Memory B cell (primary cell): ENCODE data around the gene NAPSA.

Experiments
- ATAC-seq: fragments of 150-1000 bp; cut with Tn5 transposase; 2 replicates; pipeline ENCODE4 v1.10.0; 2021; ENCODE audit warnings: low read depth, mild to moderate bottlenecking, moderate library complexity
- DNase-seq, 2 donors: peaks; one replicate each; pipeline ENCODE4 v3.0.0; 2022; ENCODE audit warnings: low spot score in 2 of 2
- H3K27ac Mint-ChIP-seq: one replicate; pipeline ENCODE4 v1.8.0; 2022; ENCODE audit warnings: mild to moderate bottlenecking, moderate library complexity, mixed read lengths
- H3K27me3 Mint-ChIP-seq: one replicate; pipeline ENCODE4 v1.8.0; 2022; ENCODE audit warnings: mixed read lengths
- H3K36me3 Mint-ChIP-seq: one replicate; pipeline ENCODE4 v1.8.0; 2022; ENCODE audit warnings: mild to moderate bottlenecking, mixed read lengths
- H3K4me1 Mint-ChIP-seq: one replicate; pipeline ENCODE4 v1.8.0; 2022; ENCODE audit warnings: mixed read lengths
- H3K4me3 Mint-ChIP-seq: one replicate; pipeline ENCODE4 v1.8.0; 2022; ENCODE audit warnings: mild to moderate bottlenecking, moderate library complexity, mixed read lengths
- H3K9me3 Mint-ChIP-seq: one replicate; pipeline ENCODE4 v1.8.0; 2022; ENCODE audit warnings: mixed read lengths

NAPSA gene

DNA sequence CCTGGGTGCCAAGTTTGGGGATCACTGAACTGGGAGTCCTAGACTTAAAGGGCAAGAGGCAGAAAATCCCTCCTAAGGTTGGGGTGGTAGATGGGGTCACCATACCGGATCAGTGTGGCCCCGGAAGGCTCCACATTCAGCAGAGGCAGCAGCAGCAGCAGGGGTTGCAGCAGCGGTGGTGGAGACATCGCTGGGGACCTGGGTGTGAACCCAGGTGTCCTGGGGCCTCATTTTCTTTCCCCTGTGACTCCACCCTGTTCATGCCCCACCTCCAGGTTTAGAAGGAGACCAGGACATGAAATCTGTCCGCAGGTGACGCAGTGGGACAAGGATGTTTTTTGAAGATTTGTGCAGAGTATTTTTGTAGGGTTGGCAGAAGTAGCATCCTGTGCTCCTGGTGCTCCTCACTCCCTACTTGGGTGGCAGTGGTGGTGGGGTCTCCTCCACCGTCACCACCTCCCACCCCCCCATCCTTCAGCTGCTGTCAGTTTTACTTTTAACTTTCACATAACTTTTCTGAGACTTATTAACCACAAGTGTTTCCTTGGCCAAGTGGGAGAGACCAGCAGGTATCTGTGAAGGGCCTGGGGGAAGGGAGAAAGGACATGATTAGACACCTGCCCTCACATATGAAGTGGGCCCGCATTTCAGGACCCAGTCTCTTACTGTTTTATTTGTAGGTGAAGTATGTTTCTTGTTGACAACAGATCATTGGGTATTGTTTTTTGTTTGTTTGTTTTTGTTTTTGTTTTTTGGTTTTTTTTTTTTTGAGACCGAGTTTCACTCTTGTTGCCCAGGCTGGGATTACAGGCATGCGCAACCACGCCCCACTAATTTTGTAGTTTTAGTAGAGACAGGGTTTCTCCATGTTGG lies at the start of gene NAPSA:
Gene NAPSA, minus strand, starts transcription at position 206 of the 873 bp plus-strand sequence. Its CDS starts 18 bp downstream, at position 188.
- DNase-seq: no peak
- no peaks in the 10 kb centered on the region for H3K36me3 Mint-ChIP-seq
- H3K9me3 Mint-ChIP-seq: peaks cover 2% of the 10 kb centered on the region
- no peaks in the 10 kb centered on the region for H3K27me3 Mint-ChIP-seq
- peak within 1 kb of the TSS; percentile 84 for H3K27ac Mint-ChIP-seq
- peaks cover 34% of the 10 kb centered on the region for H3K4me1 Mint-ChIP-seq
- ATAC-seq: no peak
- peak within 1 kb of the TSS; percentile 21 for H3K4me3 Mint-ChIP-seq

DNA sequence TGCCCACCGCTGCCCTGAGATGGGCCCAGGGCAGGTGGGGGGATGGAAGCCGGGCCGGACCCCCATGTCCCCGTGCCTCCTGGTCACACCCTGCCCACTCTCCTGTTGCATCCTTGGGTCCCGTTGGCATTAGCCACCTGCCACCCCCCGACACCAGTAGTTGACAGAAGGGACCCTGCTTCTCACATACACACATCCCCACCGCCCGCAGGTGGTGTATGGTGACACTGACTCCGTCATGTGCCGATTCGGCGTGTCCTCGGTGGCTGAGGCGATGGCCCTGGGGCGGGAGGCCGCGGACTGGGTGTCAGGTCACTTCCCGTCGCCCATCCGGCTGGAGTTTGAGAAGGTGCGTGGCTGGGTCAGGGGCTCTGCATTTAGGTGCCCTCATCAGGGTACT lies 48.1 kb upstream of the NAPSA start:
- H3K4me1 Mint-ChIP-seq: peaks cover 19% of the 10 kb centered on the region
- no peak overlapping the region for H3K27ac Mint-ChIP-seq
- DNase-seq (no peak), ATAC-seq (no peak)
- no peaks in the 10 kb centered on the region for H3K27me3 Mint-ChIP-seq
- H3K9me3 Mint-ChIP-seq: no peaks in the 10 kb centered on the region
- peaks cover 4% of the 10 kb centered on the region for H3K36me3 Mint-ChIP-seq
- no peak overlapping the region for H3K4me3 Mint-ChIP-seq

- Mint-ChIP-seq H3K4me1 (peaks cover 19% of the 10 kb centered on the region), H3K4me3 (no peak overlapping the region), H3K27ac (no peak overlapping the region), H3K27me3 (no peaks in the 10 kb centered on the region), H3K9me3 (no peaks in the 10 kb centered on the region), H3K36me3 (peaks cover 4% of the 10 kb centered on the region)
- DNase-seq (no peak), ATAC-seq (no peak)
Observed at GRCh38 chr19:50413096-50413495, 47.7 kb upstream of the NAPSA start.

DNA sequence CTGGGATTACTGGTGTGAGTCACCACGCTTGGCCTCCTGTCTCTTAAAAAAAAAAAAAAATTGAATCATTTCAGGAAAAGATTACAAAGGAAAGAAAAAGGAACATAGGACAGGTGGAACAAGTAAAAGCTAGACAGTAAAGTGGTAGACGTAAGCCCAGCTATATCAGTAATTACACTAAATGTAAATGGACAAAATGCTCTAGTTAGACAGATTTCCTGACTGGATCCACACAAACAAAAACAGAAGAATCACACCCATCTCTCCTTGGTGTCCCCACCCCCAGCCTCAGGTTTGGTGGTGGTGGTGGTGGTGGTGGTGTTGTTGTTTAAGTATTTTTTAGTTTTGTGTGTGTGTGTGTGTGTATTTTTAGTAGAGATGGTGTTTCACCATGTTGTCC lies 47.0 kb upstream of the NAPSA start:
- no peak overlapping the region for H3K27ac Mint-ChIP-seq
- no peak overlapping the region for H3K4me3 Mint-ChIP-seq
- DNase-seq (no peak), ATAC-seq (no peak)
- peaks cover 4% of the 10 kb centered on the region for H3K36me3 Mint-ChIP-seq
- H3K27me3 Mint-ChIP-seq: no peaks in the 10 kb centered on the region
- no peaks in the 10 kb centered on the region for H3K9me3 Mint-ChIP-seq
- peaks cover 19% of the 10 kb centered on the region for H3K4me1 Mint-ChIP-seq

DNA sequence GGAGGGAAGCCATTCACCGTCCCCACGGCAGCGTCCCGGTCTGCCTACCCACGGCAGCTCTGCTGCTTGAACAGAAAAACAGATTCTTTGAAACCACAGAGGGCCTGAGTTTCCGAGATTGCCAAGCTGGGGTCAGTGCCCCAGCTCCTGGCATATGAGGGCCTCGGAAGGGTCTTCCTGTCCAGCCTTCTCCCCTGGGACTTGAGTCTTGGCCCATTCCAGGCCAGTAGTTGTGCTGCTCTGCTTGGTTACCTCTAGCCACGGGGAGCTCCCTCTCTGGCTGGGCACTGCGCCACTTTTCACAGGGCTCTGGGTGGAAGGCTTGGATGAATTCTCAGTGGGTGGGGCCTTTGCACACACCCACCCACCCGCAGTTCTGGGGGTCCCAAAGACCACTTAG lies 44.7 kb upstream of the NAPSA start:
- no peak overlapping the region for H3K4me3 Mint-ChIP-seq
- H3K27me3 Mint-ChIP-seq: no peaks in the 10 kb centered on the region
- H3K27ac Mint-ChIP-seq: no peak overlapping the region
- ATAC-seq: no peak
- peaks cover 12% of the 10 kb centered on the region for H3K4me1 Mint-ChIP-seq
- no peak for DNase-seq
- no peaks in the 10 kb centered on the region for H3K9me3 Mint-ChIP-seq
- peaks cover 13% of the 10 kb centered on the region for H3K36me3 Mint-ChIP-seq

- Mint-ChIP-seq H3K4me1 (peaks cover 5% of the 10 kb centered on the region), H3K36me3 (peaks cover 13% of the 10 kb centered on the region), H3K27me3 (no peaks in the 10 kb centered on the region), H3K9me3 (no peaks in the 10 kb centered on the region), H3K4me3 (no peak overlapping the region), H3K27ac (no peak overlapping the region)
- DNase-seq (no peak), ATAC-seq (no peak)
Observed at GRCh38 chr19:50409347-50409746, 43.9 kb upstream of the NAPSA start.

- Mint-ChIP-seq H3K4me1 (peaks cover 5% of the 10 kb centered on the region), H3K27me3 (no peaks in the 10 kb centered on the region), H3K9me3 (no peaks in the 10 kb centered on the region), H3K4me3 (no peak overlapping the region), H3K36me3 (peaks cover 11% of the 10 kb centered on the region), H3K27ac (peak overlapping the region; percentile 39)
- DNase-seq: no peak
- ATAC-seq: no peak
Observed at GRCh38 chr19:50406829-50407228, 41.4 kb upstream of the NAPSA start.

DNA sequence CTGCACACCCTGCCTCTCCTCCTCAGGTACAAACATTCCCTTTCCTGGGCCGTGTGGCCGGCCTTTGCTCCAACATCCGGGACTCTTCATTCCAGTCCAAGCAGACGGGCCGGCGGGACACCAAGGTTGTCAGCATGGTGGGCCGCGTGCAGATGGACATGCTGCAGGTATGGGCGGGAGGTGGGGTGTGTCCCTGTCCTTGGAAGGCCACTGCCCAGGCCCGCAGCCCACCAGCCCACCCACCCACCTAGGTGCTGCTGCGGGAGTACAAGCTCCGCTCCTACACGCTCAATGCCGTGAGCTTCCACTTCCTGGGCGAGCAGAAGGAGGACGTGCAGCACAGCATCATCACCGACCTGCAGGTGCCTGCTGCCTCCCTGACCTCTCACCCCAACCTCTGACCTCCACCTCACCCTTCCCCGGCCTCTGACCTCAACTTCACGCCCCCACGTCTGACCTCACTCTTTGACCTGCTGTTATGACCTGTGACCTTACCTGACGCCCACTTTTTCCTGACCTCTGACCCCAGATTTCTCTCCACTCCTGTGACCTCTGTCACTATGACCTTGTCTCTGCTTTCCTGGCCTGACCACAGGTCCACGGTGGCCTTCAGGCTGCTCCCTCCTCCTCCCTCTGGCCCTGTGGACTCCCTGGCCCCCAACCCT lies 40.8 kb upstream of the NAPSA start:
- Mint-ChIP-seq H3K27me3 (no peaks in the 10 kb centered on the region), H3K36me3 (peaks cover 11% of the 10 kb centered on the region), H3K27ac (peak overlapping the region; percentile 39), H3K9me3 (no peaks in the 10 kb centered on the region), H3K4me3 (no peak overlapping the region), H3K4me1 (peaks cover 5% of the 10 kb centered on the region)
- ATAC-seq (no peak), DNase-seq (no peak)

GRCh38 chr19:50402544-50403301 lies 37.3 kb upstream of the NAPSA start:
- ATAC-seq (no peak), DNase-seq (no peak)
- Mint-ChIP-seq H3K36me3 (peaks cover 15% of the 10 kb centered on the region), H3K4me1 (peaks cover 9% of the 10 kb centered on the region), H3K9me3 (no peaks in the 10 kb centered on the region), H3K27ac (no peak overlapping the region), H3K27me3 (no peaks in the 10 kb centered on the region), H3K4me3 (no peak overlapping the region)

- H3K27ac Mint-ChIP-seq: no peak overlapping the region
- H3K9me3 Mint-ChIP-seq: no peaks in the 10 kb centered on the region
- no peaks in the 10 kb centered on the region for H3K27me3 Mint-ChIP-seq
- no peak for DNase-seq
- no peak for ATAC-seq
- no peak overlapping the region for H3K4me3 Mint-ChIP-seq
- H3K4me1 Mint-ChIP-seq: peaks cover 7% of the 10 kb centered on the region
- H3K36me3 Mint-ChIP-seq: peaks cover 14% of the 10 kb centered on the region
Observed at GRCh38 chr19:50401605-50402450, 36.4 kb upstream of the NAPSA start.

GRCh38 chr19:50399368-50399745 lies 33.9 kb upstream of the NAPSA start:
- Mint-ChIP-seq H3K4me1 (peaks cover 5% of the 10 kb centered on the region), H3K9me3 (no peaks in the 10 kb centered on the region)

GRCh38 chr19:50398675-50399367 lies 33.4 kb upstream of the NAPSA start:
- DNase-seq (no peak), ATAC-seq (no peak)
- no peak overlapping the region for H3K4me3 Mint-ChIP-seq
- no peak overlapping the region for H3K27ac Mint-ChIP-seq
- no peaks in the 10 kb centered on the region for H3K9me3 Mint-ChIP-seq
- peaks cover 11% of the 10 kb centered on the region for H3K36me3 Mint-ChIP-seq
- H3K27me3 Mint-ChIP-seq: no peaks in the 10 kb centered on the region
- peaks cover 5% of the 10 kb centered on the region for H3K4me1 Mint-ChIP-seq

More at GRCh38 chr19:50399368-50399745, 33.9 kb upstream of the NAPSA start:
- H3K36me3 Mint-ChIP-seq: peaks cover 9% of the 10 kb centered on the region
- no peak overlapping the region for H3K27ac Mint-ChIP-seq
- no peak for ATAC-seq
- H3K4me3 Mint-ChIP-seq: no peak overlapping the region
- no peak for DNase-seq
- no peaks in the 10 kb centered on the region for H3K27me3 Mint-ChIP-seq

DNA sequence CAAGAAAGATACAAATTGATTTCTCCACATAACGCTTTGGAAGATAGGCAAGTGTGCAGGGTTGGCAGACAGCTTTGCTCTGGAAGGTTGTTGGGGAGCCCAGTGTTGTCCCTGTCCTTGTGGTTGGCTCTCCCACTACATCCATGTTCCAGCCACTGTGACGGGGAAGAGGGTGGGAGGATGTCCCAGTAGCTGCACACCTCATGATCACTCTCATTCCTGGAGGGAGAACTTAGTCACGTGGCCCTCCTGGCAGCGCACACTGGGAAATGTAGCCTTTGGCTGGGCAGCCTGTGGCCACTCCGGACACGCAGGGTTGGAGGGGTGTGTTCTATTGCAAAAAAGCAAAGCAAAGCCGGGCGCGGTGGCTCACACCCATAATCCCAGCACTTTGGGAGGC lies 28.6 kb upstream of the NAPSA start:
- Mint-ChIP-seq H3K4me3 (no peak overlapping the region), H3K9me3 (peaks cover 1% of the 10 kb centered on the region), H3K27ac (no peak overlapping the region), H3K4me1 (peaks cover 5% of the 10 kb centered on the region), H3K27me3 (no peaks in the 10 kb centered on the region), H3K36me3 (peaks cover 9% of the 10 kb centered on the region)
- DNase-seq (no peak), ATAC-seq (no peak)
